ENCODE measurements around the gene WBP1L. TPM values are rescaled to one million over a fixed set of nuclear protein-coding genes. Genes with fewer than 3 reads are reported as not detected.

WBP1L gene
- total RNA-seq, 2 donors from 2014 or later, result 32.3 to 42.7 TPM

DNA sequence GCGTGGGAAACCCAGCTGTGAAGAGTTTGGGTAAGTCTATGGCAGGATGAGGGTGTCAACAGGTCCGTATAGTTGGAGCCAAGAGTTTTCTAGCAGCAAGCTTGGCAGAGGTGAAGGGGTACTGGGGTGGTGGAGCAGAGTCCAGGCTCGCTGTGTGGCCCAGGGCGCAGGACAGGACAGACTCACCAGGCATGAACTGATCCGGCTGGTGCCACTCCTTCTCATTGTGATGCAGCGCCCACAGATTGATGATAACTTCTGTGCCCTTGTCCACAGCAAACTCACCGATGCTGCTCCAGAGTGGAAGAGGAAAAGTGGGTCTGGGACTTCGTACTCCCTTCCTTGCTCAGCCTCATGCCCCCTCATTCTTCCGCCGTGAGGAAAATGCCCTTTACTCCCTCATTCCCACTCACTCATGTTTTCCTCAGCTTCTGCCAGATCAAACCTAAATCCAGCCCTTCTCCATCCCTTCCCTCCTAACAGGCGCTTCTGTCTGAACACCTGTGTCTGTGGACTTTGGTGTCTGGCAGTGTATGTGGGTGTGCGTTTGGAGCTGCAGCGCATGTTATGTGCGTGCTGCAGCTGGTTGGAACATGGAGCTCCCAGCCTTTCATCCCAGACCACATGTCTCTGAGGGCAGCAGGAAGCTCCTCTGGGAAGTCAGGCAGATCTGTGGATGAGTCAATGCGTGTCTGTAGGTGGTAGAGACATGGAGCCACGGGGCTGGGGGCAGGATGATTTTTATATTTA lies 87.7 kb downstream of the WBP1L start:
- TF ChIP-seq, protein P1, sequence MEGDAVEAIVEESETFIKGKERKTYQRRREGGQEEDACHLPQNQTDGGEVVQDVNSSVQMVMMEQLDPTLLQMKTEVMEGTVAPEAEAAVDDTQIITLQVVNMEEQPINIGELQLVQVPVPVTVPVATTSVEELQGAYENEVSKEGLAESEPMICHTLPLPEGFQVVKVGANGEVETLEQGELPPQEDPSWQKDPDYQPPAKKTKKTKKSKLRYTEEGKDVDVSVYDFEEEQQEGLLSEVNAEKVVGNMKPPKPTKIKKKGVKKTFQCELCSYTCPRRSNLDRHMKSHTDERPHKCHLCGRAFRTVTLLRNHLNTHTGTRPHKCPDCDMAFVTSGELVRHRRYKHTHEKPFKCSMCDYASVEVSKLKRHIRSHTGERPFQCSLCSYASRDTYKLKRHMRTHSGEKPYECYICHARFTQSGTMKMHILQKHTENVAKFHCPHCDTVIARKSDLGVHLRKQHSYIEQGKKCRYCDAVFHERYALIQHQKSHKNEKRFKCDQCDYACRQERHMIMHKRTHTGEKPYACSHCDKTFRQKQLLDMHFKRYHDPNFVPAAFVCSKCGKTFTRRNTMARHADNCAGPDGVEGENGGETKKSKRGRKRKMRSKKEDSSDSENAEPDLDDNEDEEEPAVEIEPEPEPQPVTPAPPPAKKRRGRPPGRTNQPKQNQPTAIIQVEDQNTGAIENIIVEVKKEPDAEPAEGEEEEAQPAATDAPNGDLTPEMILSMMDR (IDR thresholded peaks at IDR 0.05), result no peak
- intact Hi-C loops (cut with DNase I), result loop anchor here (5.0 kb wide), 1 partner anchor 99 kb away; no protein-coding TSS in a partner anchor

DNA sequence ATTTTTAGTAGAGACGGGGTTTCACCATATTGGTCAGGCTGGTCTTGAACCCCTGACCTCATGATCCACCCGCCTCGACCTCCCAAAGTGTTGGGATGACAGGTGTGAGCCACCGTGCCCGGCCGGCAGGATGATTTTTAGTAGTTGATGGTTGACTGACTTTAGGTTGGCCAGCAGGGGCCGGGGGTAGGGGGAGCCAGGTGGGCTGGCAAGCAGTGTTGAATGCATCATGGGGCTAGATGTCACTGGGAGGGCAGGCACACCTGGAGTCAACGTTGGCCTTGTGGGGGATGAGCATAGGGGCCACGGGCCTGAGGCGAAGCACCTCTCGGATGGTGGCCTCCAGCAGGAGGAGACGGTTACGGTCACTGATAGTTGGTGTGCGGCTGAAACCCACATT lies 88.5 kb downstream of the WBP1L start:
- H3K4me3 ChIP-seq, result no peak overlapping the region
- TF ChIP-seq, protein P1 (IDR thresholded peaks at IDR 0.05), result no peak
- peaks cover 3% of the 10 kb centered on the region for H3K4me1 ChIP-seq
- no peak for DNase-seq
- H3K27ac ChIP-seq, result no peak overlapping the region
- no peaks in the 10 kb centered on the region for H3K9me3 ChIP-seq
- no peaks in the 10 kb centered on the region for H3K36me3 ChIP-seq
- H3K9ac ChIP-seq (ENCODE audit: low read depth in 2 of 2, low read length in 2 of 2), result no peak overlapping the region
- no peaks in the 10 kb centered on the region for H3K27me3 ChIP-seq
- intact Hi-C loops (cut with DNase I), result loop anchor here (5.0 kb wide), 1 partner anchor 100 kb away; no protein-coding TSS in a partner anchor

More for the DNA sequence above, 87.7 kb downstream of the WBP1L start:
- no peak overlapping the region for H3K9ac ChIP-seq (ENCODE audit: low read depth in 2 of 2, low read length in 2 of 2)
- no peak overlapping the region for H3K4me3 ChIP-seq
- no peaks in the 10 kb centered on the region for H3K27me3 ChIP-seq
- peaks cover 3% of the 10 kb centered on the region for H3K4me1 ChIP-seq
- no peak overlapping the region for H3K27ac ChIP-seq
- H3K36me3 ChIP-seq, result no peaks in the 10 kb centered on the region
- no peak for DNase-seq
- no peaks in the 10 kb centered on the region for H3K9me3 ChIP-seq

DNA sequence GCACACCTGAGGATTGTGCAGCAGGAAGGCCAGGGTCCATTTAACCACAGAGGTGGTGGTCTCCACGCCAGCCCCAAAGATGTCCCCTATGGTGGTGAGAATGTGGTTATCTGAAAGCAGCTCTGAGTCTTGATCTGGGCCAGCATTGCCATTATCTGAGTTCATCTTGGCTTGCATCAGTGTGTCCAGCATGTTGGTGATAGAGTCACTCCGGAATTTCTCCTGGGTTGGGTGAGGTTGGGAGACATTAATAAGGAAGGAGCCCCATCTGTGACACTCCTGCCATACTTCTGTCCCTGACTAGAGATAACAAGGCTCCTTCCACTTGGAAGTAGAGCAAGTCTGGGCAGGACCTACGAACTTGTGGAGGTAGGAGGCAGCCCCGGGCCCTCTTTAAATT lies 89.2 kb downstream of the WBP1L start:
- intact Hi-C loops (cut with DNase I), result loop anchor here (5.0 kb wide), 1 partner anchor 101 kb away; no protein-coding TSS in a partner anchor
- Histone ChIP-seq H3K9ac (ENCODE audit: low read depth in 2 of 2, low read length in 2 of 2) (no peak overlapping the region), H3K4me3 (no peak overlapping the region), H3K9me3 (no peaks in the 10 kb centered on the region), H3K4me1 (peaks cover 3% of the 10 kb centered on the region), H3K27me3 (no peaks in the 10 kb centered on the region), H3K27ac (no peak overlapping the region), H3K36me3 (no peaks in the 10 kb centered on the region)
- no peak for DNase-seq
- TF ChIP-seq, protein P1 (IDR thresholded peaks at IDR 0.05), result no peak

DNA sequence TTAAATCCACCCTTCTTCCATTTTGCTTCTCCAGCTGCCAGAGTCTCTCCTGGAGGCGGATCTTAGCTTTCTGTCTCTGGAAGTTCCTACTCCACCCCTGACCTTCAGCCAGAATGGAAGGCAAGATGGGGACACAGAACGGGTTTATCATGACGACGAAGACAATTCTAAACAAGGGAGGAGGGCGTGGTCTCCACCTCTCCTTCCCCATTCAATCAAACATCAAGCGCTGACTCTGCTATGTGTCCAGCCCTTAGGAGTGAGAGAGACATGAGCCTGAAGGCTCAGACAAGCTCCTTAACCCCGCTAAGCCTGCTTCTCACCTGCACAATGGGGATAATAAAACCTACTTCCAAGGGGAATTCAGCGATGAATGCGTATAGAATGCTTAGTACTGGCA lies 90.4 kb downstream of the WBP1L start:
- TF ChIP-seq, protein P1 (IDR thresholded peaks at IDR 0.05), result no peak
- no peak overlapping the region for H3K9ac ChIP-seq (ENCODE audit: low read depth in 2 of 2, low read length in 2 of 2)
- H3K27ac ChIP-seq, result no peak overlapping the region
- no peaks in the 10 kb centered on the region for H3K9me3 ChIP-seq
- no peaks in the 10 kb centered on the region for H3K36me3 ChIP-seq
- H3K4me3 ChIP-seq, result no peak overlapping the region
- DNase-seq, result peak; percentile 39
- intact Hi-C loops (cut with DNase I), result loop anchor here (5.0 kb wide), 1 partner anchor 102 kb away; no protein-coding TSS in a partner anchor
- H3K27me3 ChIP-seq, result no peaks in the 10 kb centered on the region
- peaks cover 3% of the 10 kb centered on the region for H3K4me1 ChIP-seq

DNA sequence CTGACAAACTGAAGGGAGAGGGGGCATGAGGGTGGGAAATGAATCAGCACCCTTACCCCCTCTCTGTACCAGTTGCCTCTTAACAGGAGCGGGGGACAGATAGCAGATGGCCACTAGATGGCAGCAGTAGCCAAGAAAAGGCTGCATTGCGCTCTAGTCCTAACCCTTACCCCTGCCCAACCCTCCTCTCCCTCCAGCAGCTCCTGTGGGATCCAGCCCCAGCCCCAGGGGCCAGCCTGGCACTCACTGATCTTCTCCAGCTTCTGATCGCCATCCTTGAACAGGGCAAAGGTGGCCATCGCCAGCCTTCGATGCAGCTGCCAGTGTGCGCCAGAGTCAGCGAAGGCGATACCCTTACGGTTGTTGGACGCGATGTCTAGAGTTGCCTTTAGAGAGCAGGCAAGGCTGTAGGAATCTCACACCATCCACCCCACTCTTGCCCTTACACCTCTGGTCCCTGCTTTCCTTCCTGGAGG lies 91.3 kb downstream of the WBP1L start:
- Histone ChIP-seq H3K27ac (no peak overlapping the region), H3K27me3 (no peaks in the 10 kb centered on the region), H3K36me3 (no peaks in the 10 kb centered on the region), H3K9ac (ENCODE audit: low read depth in 2 of 2, low read length in 2 of 2) (no peak overlapping the region), H3K4me3 (no peak overlapping the region), H3K4me1 (peaks cover 3% of the 10 kb centered on the region), H3K9me3 (no peaks in the 10 kb centered on the region)
- TF ChIP-seq, protein P1 (IDR thresholded peaks at IDR 0.05), result peak; percentile 79
- DNase-seq, result peak; percentile 80
- intact Hi-C loops (cut with DNase I), result loop anchor here (5.0 kb wide), 2 partner anchors 232 to 412 kb away; partner anchors contain the start of gene RPEL1
